SK-N-SH (cell line): ENCODE data around the gene FGF5.
A peak's percentile ranks its signal among the peaks of the same experiment; 100 is the strongest.

Source experiments
- CTCF ChIP-seq: fragments of 200-600 bp; sonication (generic); IDR thresholded peaks from 2 replicates; pipeline ENCODE4 v1.6.1; 2017; ENCODE audit warnings: antibody characterized with exemption, mild to moderate bottlenecking, moderate library complexity
- EP300 ChIP-seq, 2 experiments: IDR thresholded peaks; 2 replicates each; pipeline versions ENCODE4 v1.4.0 to v1.6.1; 2012; ENCODE audit warnings: borderline replicate concordance in 1 of 2, low read depth in 1 of 2, low read length in 1 of 2
- FOXM1 ChIP-seq: IDR thresholded peaks from 2 replicates; pipeline ENCODE4 v1.4.0; 2012; ENCODE audit warnings: low read depth, mild to moderate bottlenecking
- IRF3 ChIP-seq: fragments of 150-350 bp; IDR thresholded peaks from 2 replicates; pipeline ENCODE4 v1.6.1; 2016; ENCODE audit warnings: mild to moderate bottlenecking, low read depth, low read length
- POLR2AphosphoS5 ChIP-seq: IDR thresholded peaks from 2 replicates; pipeline ENCODE4 v1.6.1; 2012; ENCODE audit warnings: low read depth, low read length
- RAD21 ChIP-seq: IDR thresholded peaks from 2 replicates; pipeline ENCODE4 v1.6.1; 2012; ENCODE audit warnings: mild to moderate bottlenecking, low read length
- REST ChIP-seq: IDR thresholded peaks from 2 replicates; pipeline ENCODE4 v1.6.1; 2012; ENCODE audit warnings: mild to moderate bottlenecking, low read depth, low read length, moderate library complexity
- TAF1 ChIP-seq: IDR thresholded peaks from 2 replicates; pipeline ENCODE4 v1.6.1; 2012; ENCODE audit warnings: low read depth, mild to moderate bottlenecking, low read length, moderate library complexity, borderline replicate concordance

- TF ChIP-seq EP300 (IDR thresholded peaks at IDR 0.05; ENCODE audit: borderline replicate concordance in 1 of 2, low read depth in 1 of 2, low read length in 1 of 2) (peak; percentile 14 to 59; a peak in 2 of 4 replicates), TAF1 (no peak), IRF3 (no peak), RAD21 (no peak), FOXM1 (no peak), POLR2AphosphoS5 (peak; percentile 58; the same call in 1 of the 2 replicates), CTCF (no peak), REST (no peak)
Measured at GRCh38 chr4:80276931-80277330, 10.5 kb downstream of the FGF5 start.
